Airway epithelial cell (primary cell): Measurements from ENCODE around the gene COPS7B. TPM values are rescaled to one million over a fixed set of nuclear protein-coding genes. Genes with fewer than 3 reads are reported as not detected.

ENCODE experiments used
- total RNA-seq: library from RNA; depleted of rRNA; stranded (reverse); fragments of >200 nt; gene quantifications from 2 replicates; pipeline ENCODE4 v1.2.3, GENCODE V29; 2015

Gene COPS7B
- 17.5 and 27.1 TPM in 2 replicates for total RNA-seq

DNA sequence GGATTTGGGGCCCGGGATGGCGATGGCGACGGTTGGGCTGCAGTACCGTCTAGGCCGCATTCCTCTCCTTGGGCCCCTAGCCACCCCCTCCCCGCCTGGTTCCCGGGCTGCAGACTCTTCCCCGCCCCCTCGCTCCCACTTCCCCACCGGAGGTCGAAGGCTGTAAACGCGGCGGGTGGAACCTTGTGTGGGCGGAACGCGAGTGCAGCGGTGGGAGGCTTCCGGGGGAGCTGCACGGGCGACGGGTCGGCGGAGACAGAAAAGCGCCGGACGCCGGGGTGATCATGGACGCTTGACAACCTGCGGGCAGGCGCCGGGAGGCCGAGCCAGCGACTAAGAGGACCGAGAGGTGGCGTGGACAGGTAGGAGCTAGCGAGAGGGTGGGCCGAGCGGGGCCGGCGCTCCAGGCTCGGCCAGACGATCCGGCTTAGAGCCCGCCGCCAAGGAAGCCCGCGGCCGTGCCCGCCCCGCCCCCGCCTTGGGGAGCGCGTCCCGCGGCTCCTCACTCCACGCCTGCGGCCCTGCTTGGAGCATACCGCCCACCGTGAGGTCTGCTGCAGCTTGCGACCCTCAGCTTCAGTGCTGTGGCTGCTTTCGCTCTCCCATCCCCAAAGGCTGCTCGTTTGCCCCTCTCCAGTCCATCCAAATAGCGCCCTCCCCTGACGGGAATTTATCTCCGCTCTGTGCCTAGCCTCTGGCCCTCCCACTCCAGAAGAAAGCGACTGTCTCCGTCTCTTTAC is at the start of gene COPS7B:
Gene COPS7B (plus strand): TSS at position 269 of the 740 bp plus-strand sequence. CDS start 2,126 bp downstream, outside the sequence.

GRCh38 chr2:231780909-231781797 is 5.1 kb upstream of the COPS7B start, which contains the start of gene PDE6D:
Gene PDE6D (minus strand): TSS chr2:231781282. CDS start chr2:231781114, 168 bp downstream.

Other genes with a start within 250 kb of the COPS7B start
- gene TEX44, start 193.6 kb upstream of the COPS7B start, total RNA-seq, result not detected in 2 replicates
- gene PTMA, start 77.9 kb upstream of the COPS7B start, total RNA-seq, result 1,361 and 1,471 TPM in 2 replicates
- gene PDE6D, start 5.2 kb upstream of the COPS7B start, total RNA-seq, result 20.0 and 26.4 TPM in 2 replicates
- not detected in 2 replicates for gene NPPC, start 140.0 kb downstream of the COPS7B start, total RNA-seq
- gene DIS3L2, start 175.3 kb downstream of the COPS7B start, total RNA-seq, result 18.0 and 25.2 TPM in 2 replicates